GM10266 (cell line): ENCODE results near the gene PLEKHF1.

ENCODE experiments used
- DNase-seq: peaks from one replicate; pipeline ENCODE4 v3.0.0; 2012; ENCODE audit errors: extremely low spot score
- TF ChIP-seq, protein P1 (sequence below): IDR thresholded peaks from 2 replicates; pipeline ENCODE4 v1.5.1; 2012; ENCODE audit warnings: mild to moderate bottlenecking, low read depth; ENCODE audit not compliant: control insufficient read depth, insufficient read depth; ENCODE audit errors: missing control alignments

PLEKHF1 gene

GRCh38 chr19:29644210-29644609 is 21.1 kb upstream of the PLEKHF1 start:
- no peak for DNase-seq
- TF ChIP-seq, protein P1, sequence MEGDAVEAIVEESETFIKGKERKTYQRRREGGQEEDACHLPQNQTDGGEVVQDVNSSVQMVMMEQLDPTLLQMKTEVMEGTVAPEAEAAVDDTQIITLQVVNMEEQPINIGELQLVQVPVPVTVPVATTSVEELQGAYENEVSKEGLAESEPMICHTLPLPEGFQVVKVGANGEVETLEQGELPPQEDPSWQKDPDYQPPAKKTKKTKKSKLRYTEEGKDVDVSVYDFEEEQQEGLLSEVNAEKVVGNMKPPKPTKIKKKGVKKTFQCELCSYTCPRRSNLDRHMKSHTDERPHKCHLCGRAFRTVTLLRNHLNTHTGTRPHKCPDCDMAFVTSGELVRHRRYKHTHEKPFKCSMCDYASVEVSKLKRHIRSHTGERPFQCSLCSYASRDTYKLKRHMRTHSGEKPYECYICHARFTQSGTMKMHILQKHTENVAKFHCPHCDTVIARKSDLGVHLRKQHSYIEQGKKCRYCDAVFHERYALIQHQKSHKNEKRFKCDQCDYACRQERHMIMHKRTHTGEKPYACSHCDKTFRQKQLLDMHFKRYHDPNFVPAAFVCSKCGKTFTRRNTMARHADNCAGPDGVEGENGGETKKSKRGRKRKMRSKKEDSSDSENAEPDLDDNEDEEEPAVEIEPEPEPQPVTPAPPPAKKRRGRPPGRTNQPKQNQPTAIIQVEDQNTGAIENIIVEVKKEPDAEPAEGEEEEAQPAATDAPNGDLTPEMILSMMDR: no peak

DNA sequence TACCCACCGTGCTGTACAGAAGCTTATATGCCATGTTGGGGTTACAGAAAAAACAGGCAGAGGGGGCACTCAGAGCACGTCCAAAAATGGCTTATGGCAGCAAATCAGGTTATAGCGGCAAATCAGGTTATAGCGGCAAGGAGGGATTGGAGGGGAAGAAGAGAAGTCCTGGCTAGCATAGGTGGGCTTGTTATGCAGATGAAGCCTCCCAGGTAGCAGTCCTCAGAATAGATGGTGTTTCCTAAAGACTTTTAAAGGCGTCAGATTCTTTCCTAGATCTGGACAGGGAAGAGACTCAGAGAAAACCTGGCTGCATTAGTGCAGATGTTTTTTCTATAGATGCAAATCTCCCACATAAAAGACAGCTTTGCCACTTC is 19.8 kb upstream of the PLEKHF1 start:
- TF ChIP-seq, protein P1: no peak

DNA sequence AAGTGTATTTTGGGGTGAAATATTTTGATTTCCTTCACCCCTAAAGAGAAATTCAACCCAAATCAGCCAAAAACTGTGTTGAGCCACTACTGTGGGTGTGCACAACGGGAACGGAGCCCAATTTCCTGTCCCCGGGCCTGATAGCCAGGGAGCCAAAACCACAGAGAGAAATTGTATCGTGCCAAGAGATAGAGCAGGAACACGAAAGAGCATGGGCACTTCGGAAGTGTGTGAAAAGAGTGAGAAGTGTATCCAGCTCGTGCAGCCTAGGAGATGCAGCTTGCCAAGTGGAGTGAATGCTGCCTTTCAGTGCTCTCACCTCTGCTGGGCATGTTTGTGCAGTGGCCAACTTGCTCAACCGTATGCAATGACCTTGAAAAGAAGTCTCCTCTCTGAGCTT is 19.4 kb upstream of the PLEKHF1 start:
- TF ChIP-seq, protein P1: no peak
- no peak for DNase-seq

More for the DNA sequence above, 19.8 kb upstream of the PLEKHF1 start:
- DNase-seq: no peak

GRCh38 chr19:29650772-29651387 is 14.4 kb upstream of the PLEKHF1 start:
- TF ChIP-seq, protein P1: no peak
- DNase-seq: no peak

GRCh38 chr19:29651622-29652394 is 13.5 kb upstream of the PLEKHF1 start:
- no peak for DNase-seq
- TF ChIP-seq, protein P1: no peak

DNA sequence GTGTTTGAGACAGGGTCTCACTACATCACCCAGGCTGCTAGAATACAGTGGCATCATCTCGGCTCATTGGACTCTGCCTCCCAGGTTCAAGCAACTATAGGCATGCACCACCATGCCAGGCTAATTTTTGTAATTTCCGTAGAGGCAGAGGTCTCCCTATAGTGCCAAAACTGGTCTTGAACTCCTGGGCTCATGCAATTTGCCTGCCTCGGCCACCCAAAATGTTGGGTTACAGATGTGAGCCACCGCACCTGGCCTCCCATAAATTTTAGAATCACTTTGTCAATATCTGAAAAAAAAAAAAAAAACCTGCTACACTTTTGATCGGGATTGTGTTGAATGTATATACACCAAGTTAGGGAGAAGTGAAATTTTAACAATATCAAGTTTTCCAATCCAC is 11.9 kb upstream of the PLEKHF1 start:
- TF ChIP-seq, protein P1: no peak
- no peak for DNase-seq
